A549 (cell line): ENCODE data around the gene HGFAC. TPM values are rescaled to one million over a fixed set of nuclear protein-coding genes. Genes with fewer than 3 reads are reported as not detected.
A peak's percentile ranks its signal among the peaks of the same experiment; 100 is the strongest.

Experiments used
- ATAC-seq, 2 experiments: fragments of 200-7000 bp in 1 of 2; fragments of >200 bp in 1 of 2; cut with Nextera tagmentation in 1 of 2; cut with Tn5 transposase in 1 of 2; 3 replicates each; pipeline versions ENCODE4 v1.8.0 to v1.9.1; 2018 to 2020; ENCODE audit warnings: mild to moderate bottlenecking in 1 of 2, moderate library complexity in 1 of 2
- CTCF ChIA-PET: fragments of 300-600 bp; sonication (Branson Sonifier 250); formaldehyde crosslinking; extraction: SDS; loops from one replicate; lab custom pipeline; 2021; ENCODE audit warnings: antibody characterized with exemption, inconsistent platforms; lab: Yijun Ruan, JAX
- POLR2A ChIA-PET: fragments of 350-600 bp; formaldehyde crosslinking; extraction: SDS; loops from one replicate; lab custom pipeline; 2021; ENCODE audit warnings: antibody characterized with exemption, inconsistent platforms; lab: Yijun Ruan, JAX
- DNase-seq, 2 experiments: peaks; one replicate each; pipeline versions ENCODE4 v3.0.0 to v3.0.0-alpha.2; 2011 to 2016; ENCODE audit warnings: low read depth in 1 of 2, low spot score in 1 of 2
- FAIRE-seq: peaks from 2 replicates; lab custom pipeline; 2011; peaks lifted over from hg19 to GRCh38; lab: Jason Lieb, UNC
- H3K27ac ChIP-seq, 2 experiments: fragments of >200 bp; sonication (Bioruptor Twin); formaldehyde crosslinking; 3 replicates each; pipeline ENCODE4 v1.5.1; 2016 to 2017
- H3K4me1 ChIP-seq: fragments of >200 bp; sonication (Bioruptor Twin); formaldehyde crosslinking; 3 replicates; pipeline ENCODE4 v1.6.1; 2016
- H3K4me2 ChIP-seq: fragments of >200 bp; sonication (Bioruptor Twin); formaldehyde crosslinking; 3 replicates; pipeline ENCODE4 v1.6.1; 2016
- H3K4me3 ChIP-seq: fragments of >200 bp; sonication (Bioruptor Twin); formaldehyde crosslinking; 3 replicates; pipeline ENCODE4 v1.5.1; 2016
- H3K9me3 ChIP-seq: fragments of >200 bp; sonication (Bioruptor Twin); formaldehyde crosslinking; 3 replicates; pipeline ENCODE4 v1.6.1; 2016
- CBX2 ChIP-seq: fragments of 200-600 bp; sonication (generic); IDR thresholded peaks from 2 replicates; pipeline ENCODE4 v1.6.1; 2016; ENCODE audit warnings: low read depth, mild to moderate bottlenecking, borderline replicate concordance
- CEBPB ChIP-seq, 2 experiments: fragments of >200 bp in 1 of 2; sonication (Bioruptor Twin) in 1 of 2; formaldehyde crosslinking in 1 of 2; IDR thresholded peaks; 2 replicates each; pipeline ENCODE4 v1.6.1; 2012 to 2016
- CHD2 ChIP-seq: fragments of 150-350 bp; IDR thresholded peaks from 2 replicates; pipeline ENCODE4 v1.6.1; 2014; ENCODE audit warnings: low read length; ENCODE audit not compliant: partially characterized antibody
- ESRRA ChIP-seq: fragments of 150-350 bp; IDR thresholded peaks from 2 replicates; pipeline ENCODE4 v1.6.1; 2014; ENCODE audit warnings: mild to moderate bottlenecking, low read length, borderline replicate concordance
- FOSB ChIP-seq: fragments of 250-450 bp; sonication (Bioruptor Pico); IDR thresholded peaks from 2 replicates; pipeline ENCODE4 v1.5.0; 2020; ENCODE audit warnings: mild to moderate bottlenecking, moderate library complexity
- FOSL2 ChIP-seq, 2 experiments: fragments of 450-650 bp in 1 of 2; fragments of >200 bp in 1 of 2; sonication (Bioruptor Twin) in 1 of 2; formaldehyde crosslinking; IDR thresholded peaks; 2 replicates each; pipeline versions ENCODE4 v1.5.0 to v1.6.1; 2016 to 2020; ENCODE audit warnings: mild to moderate bottlenecking in 1 of 2, moderate library complexity in 1 of 2
- GATA3 ChIP-seq: IDR thresholded peaks from 2 replicates; pipeline ENCODE4 v1.6.1; 2012; ENCODE audit warnings: borderline replicate concordance
- HEYL ChIP-seq: fragments of 250-450 bp; sonication (Bioruptor Pico); IDR thresholded peaks from 2 replicates; pipeline ENCODE4 v1.8.0; 2021; ENCODE audit warnings: mild to moderate bottlenecking, moderate library complexity
- HOXB5 ChIP-seq: fragments of 250-450 bp; sonication (Bioruptor Pico); IDR thresholded peaks from 2 replicates; pipeline ENCODE4 v1.5.0; 2020; ENCODE audit warnings: mild to moderate bottlenecking, moderate library complexity
- KDM5A ChIP-seq: fragments of 200-600 bp; sonication (generic); IDR thresholded peaks from 2 replicates; pipeline ENCODE4 v1.6.1; 2016; ENCODE audit warnings: antibody characterized with exemption, mild to moderate bottlenecking
- MAFK ChIP-seq: fragments of 450-650 bp; IDR thresholded peaks from 2 replicates; pipeline ENCODE4 v1.6.1; 2014; ENCODE audit not compliant: partially characterized antibody
- MAZ ChIP-seq: fragments of 150-350 bp; IDR thresholded peaks from 2 replicates; pipeline ENCODE4 v1.6.1; 2014; ENCODE audit warnings: antibody characterized with exemption, low read depth, low read length, borderline replicate concordance
- MYC ChIP-seq: IDR thresholded peaks from 2 replicates; pipeline ENCODE4 v1.6.1; 2012; ENCODE audit warnings: mild to moderate bottlenecking, inconsistent platforms, low read length, improper control_type of control experiment, borderline replicate concordance
- NPAS2 ChIP-seq: fragments of 250-450 bp; sonication (Bioruptor Pico); IDR thresholded peaks from 2 replicates; pipeline ENCODE4 v1.8.0; 2022; ENCODE audit warnings: mild to moderate bottlenecking, moderate library complexity, borderline replicate concordance
- NR3C1 ChIP-seq: fragments of >200 bp; sonication (Bioruptor Twin); formaldehyde crosslinking; IDR thresholded peaks from 3 replicates; pipeline ENCODE4 v1.6.1; 2017
- RAD21 ChIP-seq, 2 experiments: fragments of >200 bp in 1 of 2; sonication (Bioruptor Twin) in 1 of 2; formaldehyde crosslinking in 1 of 2; IDR thresholded peaks in 1 of 2; conservative IDR thresholded peaks in 1 of 2; 2 replicates in 1 of 2; 3 replicates in 1 of 2; pipeline ENCODE4 v1.6.1; 2012 to 2018; ENCODE audit warnings: inconsistent platforms in 1 of 2
- RCOR1 ChIP-seq: fragments of 150-350 bp; IDR thresholded peaks from 2 replicates; pipeline ENCODE4 v1.6.1; 2014; ENCODE audit warnings: antibody characterized with exemption, low read length, low read depth
- RFX5 ChIP-seq: fragments of 450-650 bp; IDR thresholded peaks from 2 replicates; pipeline ENCODE4 v1.7.1; 2014; ENCODE audit warnings: antibody characterized with exemption, mild to moderate bottlenecking, moderate library complexity
- RNF2 ChIP-seq: fragments of 200-600 bp; sonication (generic); IDR thresholded peaks from 2 replicates; pipeline ENCODE4 v1.6.1; 2016; ENCODE audit warnings: low read depth, mild to moderate bottlenecking, antibody characterized with exemption, moderate library complexity, borderline replicate concordance
- TFCP2L1 ChIP-seq: fragments of 250-450 bp; sonication (Bioruptor Pico); IDR thresholded peaks from 2 replicates; pipeline ENCODE4 v1.5.0; 2021; ENCODE audit warnings: mild to moderate bottlenecking
- TP53 ChIP-seq: fragments of 250-450 bp; sonication (Bioruptor Pico); IDR thresholded peaks from 2 replicates; pipeline ENCODE4 v1.5.0; 2021; ENCODE audit warnings: mild to moderate bottlenecking, moderate library complexity
- ZNF302 ChIP-seq: fragments of 250-450 bp; sonication (Bioruptor Pico); IDR thresholded peaks from 2 replicates; pipeline ENCODE4 v1.9.0; 2021; ENCODE audit warnings: inconsistent platforms, mild to moderate bottlenecking, moderate library complexity
- ZSCAN20 ChIP-seq: fragments of 250-450 bp; sonication (Bioruptor Pico); IDR thresholded peaks from 2 replicates; pipeline ENCODE4 v1.8.0; 2022; ENCODE audit warnings: mild to moderate bottlenecking, moderate library complexity
- WGBS: methylation state at CpG from one replicate; pipeline ENCODE4 v1.1.6; 2017; ENCODE audit errors: missing lambda C conversion rate; 5-methylcytosine and 5-hydroxymethylcytosine counted together
- polyA plus RNA-seq, 4 experiments: library from polyadenylated mRNA; depleted of rRNA in 3 of 4; stranded (reverse); fragments of >200 nt; fragmentation: RNase III in 1 of 4; extraction: RNeasy Plus Mini Kit Qiagen cat#74134 plus additional on column Dnase treatment in 1 of 4; gene quantifications; 2 replicates in 3 of 4; 3 replicates in 1 of 4; pipeline ENCODE4 v1.2.3, GENCODE V29; 2011 to 2017
- TF ChIP-seq, protein P1 (sequence below): IDR thresholded peaks from 2 replicates; pipeline ENCODE4 v1.6.1; 2012
- TF ChIP-seq, protein P2 (sequence below): fragments of 250-450 bp; sonication (Bioruptor Pico); IDR thresholded peaks from 2 replicates; pipeline ENCODE4 v1.5.0; 2021; ENCODE audit warnings: mild to moderate bottlenecking, moderate library complexity, borderline replicate concordance
- TF ChIP-seq, protein P3 (sequence below): IDR thresholded peaks from 2 replicates; pipeline ENCODE4 v1.6.1; 2012; ENCODE audit warnings: low read depth, borderline replicate concordance
- TF ChIP-seq, protein P4 (sequence below): fragments of 250-450 bp; sonication (Bioruptor Pico); IDR thresholded peaks from 2 replicates; pipeline ENCODE4 v1.5.0; 2020; ENCODE audit warnings: low read depth, mild to moderate bottlenecking, moderate library complexity

Gene HGFAC
- polyA plus RNA-seq, 2 of the 4 experiments (the other 2 are of a cell fraction): 0.25 TPM; not detected in 1

DNA sequence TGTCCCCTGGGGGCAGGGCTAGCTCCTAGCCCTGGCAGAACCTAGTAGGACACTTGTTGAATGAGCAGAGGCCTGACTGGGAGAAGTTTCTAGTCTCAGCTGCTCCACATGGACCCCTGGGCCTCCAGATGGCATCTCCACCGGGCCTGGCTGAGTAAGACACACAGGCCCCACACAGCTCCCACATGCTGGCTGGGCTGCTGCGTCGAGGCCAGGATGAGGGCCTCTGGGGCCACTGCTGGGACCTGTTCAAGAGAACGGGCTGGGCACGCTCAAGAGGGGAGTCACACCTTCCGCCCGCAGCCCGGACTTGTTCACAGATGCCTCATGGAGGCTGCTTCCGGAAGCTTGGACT, 4.2 kb upstream of the HGFAC start:
- ChIA-PET POLR2A (no interaction called here), CTCF (interaction anchor here (0.7 to 1.1 kb wide), 2 partner anchors 10 to 43 kb away, joined by 3 read pairs; no protein-coding TSS in a partner anchor)
- ATAC-seq (no peak), DNase-seq (no peak), FAIRE-seq (no peak)
- Histone ChIP-seq H3K4me2 (peak overlapping the region; percentile 52; the same call in 2 of the 3 replicates), H3K4me1 (peaks cover 25% of the 10 kb centered on the region), H3K9me3 (no peaks in the 10 kb centered on the region), H3K27ac (peak overlapping the region; percentile 98 to 99), H3K4me3 (no peak overlapping the region)
- 100% methylated on average over 3 of the region's 9 CpGs for WGBS
- TF ChIP-seq TP53 (CRISPR knock-in tag): no peak
- no peak for TF ChIP-seq CEBPB (IDR thresholded peaks at IDR 0.05)
- TF ChIP-seq RNF2: no peak
- TF ChIP-seq, protein P1, sequence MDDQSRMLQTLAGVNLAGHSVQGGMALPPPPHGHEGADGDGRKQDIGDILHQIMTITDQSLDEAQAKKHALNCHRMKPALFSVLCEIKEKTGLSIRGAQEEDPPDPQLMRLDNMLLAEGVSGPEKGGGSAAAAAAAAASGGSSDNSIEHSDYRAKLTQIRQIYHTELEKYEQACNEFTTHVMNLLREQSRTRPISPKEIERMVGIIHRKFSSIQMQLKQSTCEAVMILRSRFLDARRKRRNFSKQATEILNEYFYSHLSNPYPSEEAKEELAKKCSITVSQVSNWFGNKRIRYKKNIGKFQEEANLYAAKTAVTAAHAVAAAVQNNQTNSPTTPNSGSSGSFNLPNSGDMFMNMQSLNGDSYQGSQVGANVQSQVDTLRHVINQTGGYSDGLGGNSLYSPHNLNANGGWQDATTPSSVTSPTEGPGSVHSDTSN: no peak
- no peak for TF ChIP-seq FOSB (CRISPR knock-in tag)
- TF ChIP-seq NR3C1: no peak
- TF ChIP-seq, protein P2, sequence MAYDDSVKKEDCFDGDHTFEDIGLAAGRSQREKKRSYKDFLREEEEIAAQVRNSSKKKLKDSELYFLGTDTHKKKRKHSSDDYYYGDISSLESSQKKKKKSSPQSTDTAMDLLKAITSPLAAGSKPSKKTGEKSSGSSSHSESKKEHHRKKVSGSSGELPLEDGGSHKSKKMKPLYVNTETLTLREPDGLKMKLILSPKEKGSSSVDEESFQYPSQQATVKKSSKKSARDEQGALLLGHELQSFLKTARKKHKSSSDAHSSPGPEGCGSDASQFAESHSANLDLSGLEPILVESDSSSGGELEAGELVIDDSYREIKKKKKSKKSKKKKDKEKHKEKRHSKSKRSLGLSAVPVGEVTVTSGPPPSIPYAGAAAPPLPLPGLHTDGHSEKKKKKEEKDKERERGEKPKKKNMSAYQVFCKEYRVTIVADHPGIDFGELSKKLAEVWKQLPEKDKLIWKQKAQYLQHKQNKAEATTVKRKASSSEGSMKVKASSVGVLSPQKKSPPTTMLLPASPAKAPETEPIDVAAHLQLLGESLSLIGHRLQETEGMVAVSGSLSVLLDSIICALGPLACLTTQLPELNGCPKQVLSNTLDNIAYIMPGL (CRISPR knock-in tag): no peak
- TF ChIP-seq RAD21 (conservative IDR thresholded peaks at IDR 0.05 in 1 of 2, IDR thresholded peaks at IDR 0.05 in 1 of 2): no peak
- TF ChIP-seq ZSCAN20 (CRISPR knock-in tag): no peak
- TF ChIP-seq, protein P3, sequence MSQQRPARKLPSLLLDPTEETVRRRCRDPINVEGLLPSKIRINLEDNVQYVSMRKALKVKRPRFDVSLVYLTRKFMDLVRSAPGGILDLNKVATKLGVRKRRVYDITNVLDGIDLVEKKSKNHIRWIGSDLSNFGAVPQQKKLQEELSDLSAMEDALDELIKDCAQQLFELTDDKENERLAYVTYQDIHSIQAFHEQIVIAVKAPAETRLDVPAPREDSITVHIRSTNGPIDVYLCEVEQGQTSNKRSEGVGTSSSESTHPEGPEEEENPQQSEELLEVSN: no peak
- no peak for TF ChIP-seq RCOR1
- no peak for TF ChIP-seq MAZ

DNA sequence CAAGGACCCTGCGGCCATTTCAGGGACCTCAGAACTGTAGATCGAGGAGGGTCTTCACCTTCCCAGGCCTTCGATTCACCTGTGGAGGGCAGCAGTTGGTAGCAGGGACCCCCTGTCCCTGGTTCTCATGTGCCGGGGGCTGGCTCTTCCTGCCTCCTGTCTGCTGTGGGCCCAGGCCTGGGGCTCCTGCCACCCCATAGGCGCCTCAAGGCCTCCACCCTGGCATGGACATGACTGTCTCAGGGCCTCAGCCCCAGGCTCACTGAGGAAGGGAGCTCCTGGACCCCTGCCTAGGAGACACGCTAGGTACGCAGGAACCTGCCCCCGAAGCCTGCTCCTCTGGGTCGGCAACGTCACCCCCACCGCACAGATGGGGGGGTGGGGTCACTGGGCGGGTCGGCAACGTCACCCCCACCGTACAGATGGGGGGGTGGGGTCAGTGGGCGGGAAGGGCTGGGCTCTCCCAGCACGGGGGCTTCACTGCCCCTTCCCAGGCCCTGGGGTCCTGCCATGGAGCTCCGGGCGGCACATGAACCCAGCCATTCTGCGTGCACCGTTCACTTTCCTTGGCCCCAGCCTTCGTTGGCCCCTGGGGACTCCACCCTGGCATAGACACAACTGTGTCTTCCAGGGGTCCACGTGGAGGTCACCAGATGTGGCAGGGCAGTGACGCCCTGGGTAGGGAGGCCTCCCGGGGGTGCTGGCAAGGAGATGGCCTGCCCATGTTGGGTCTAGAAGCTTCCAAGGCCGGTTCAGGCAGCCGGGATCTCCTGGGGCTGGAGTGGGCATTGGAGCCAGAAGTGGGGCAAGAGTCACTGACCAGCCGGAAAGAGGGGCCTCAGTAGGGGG, 3.5 kb upstream of the HGFAC start:
- ATAC-seq: no peak
- ChIA-PET POLR2A (no interaction called here), CTCF (interaction anchor here (1.1 kb wide), 1 partner anchor 44 kb away, joined by 3 read pairs; no protein-coding TSS in a partner anchor)
- FAIRE-seq: no peak
- Histone ChIP-seq H3K4me2 (no peak overlapping the region), H3K9me3 (no peaks in the 10 kb centered on the region), H3K4me1 (peaks cover 25% of the 10 kb centered on the region), H3K4me3 (no peak overlapping the region), H3K27ac (peak overlapping the region; percentile 98 to 99; a peak in 5 of 6 replicates)
- WGBS: no CpG with 5 or more reads among the region's 28 CpGs
- TF ChIP-seq HOXB5 (CRISPR knock-in tag): no peak
- no peak for TF ChIP-seq CHD2
- no peak for TF ChIP-seq ZSCAN20 (CRISPR knock-in tag)
- TF ChIP-seq, protein P4, sequence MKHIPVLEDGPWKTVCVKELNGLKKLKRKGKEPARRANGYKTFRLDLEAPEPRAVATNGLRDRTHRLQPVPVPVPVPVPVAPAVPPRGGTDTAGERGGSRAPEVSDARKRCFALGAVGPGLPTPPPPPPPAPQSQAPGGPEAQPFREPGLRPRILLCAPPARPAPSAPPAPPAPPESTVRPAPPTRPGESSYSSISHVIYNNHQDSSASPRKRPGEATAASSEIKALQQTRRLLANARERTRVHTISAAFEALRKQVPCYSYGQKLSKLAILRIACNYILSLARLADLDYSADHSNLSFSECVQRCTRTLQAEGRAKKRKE (CRISPR knock-in tag): no peak
- no peak for TF ChIP-seq ZNF302 (CRISPR knock-in tag)
- TF ChIP-seq MYC: no peak
- no peak for TF ChIP-seq GATA3
- TF ChIP-seq CBX2: no peak
- TF ChIP-seq HEYL (CRISPR knock-in tag): no peak
- TF ChIP-seq RFX5: no peak
- TF ChIP-seq CEBPB (IDR thresholded peaks at IDR 0.05): no peak
- TF ChIP-seq NPAS2: no peak
- no peak for TF ChIP-seq KDM5A
- TF ChIP-seq ESRRA: no peak
- TF ChIP-seq FOSL2 (IDR thresholded peaks at IDR 0.05): no peak
- TF ChIP-seq FOSL2 (CRISPR knock-in tag; IDR thresholded peaks at IDR 0.05): no peak
- no peak for TF ChIP-seq TFCP2L1 (CRISPR knock-in tag)
- no peak for TF ChIP-seq MAFK
- no peak for DNase-seq
